NCI-H2107 (cell line): ENCODE data around the gene GOLGA7B.

Experiments
- DNase-seq: peaks from one replicate; lab custom pipeline; 2025; lab: John Stamatoyannopoulos, UW

Gene GOLGA7B

GRCh38 chr10:97868134-97868685 lies 18.6 kb downstream of the GOLGA7B start:
- DNase-seq: no peak

- DNase-seq: peak; percentile 71
Observed at GRCh38 chr10:97869091-97870042, 19.7 kb downstream of the GOLGA7B start.

DNA sequence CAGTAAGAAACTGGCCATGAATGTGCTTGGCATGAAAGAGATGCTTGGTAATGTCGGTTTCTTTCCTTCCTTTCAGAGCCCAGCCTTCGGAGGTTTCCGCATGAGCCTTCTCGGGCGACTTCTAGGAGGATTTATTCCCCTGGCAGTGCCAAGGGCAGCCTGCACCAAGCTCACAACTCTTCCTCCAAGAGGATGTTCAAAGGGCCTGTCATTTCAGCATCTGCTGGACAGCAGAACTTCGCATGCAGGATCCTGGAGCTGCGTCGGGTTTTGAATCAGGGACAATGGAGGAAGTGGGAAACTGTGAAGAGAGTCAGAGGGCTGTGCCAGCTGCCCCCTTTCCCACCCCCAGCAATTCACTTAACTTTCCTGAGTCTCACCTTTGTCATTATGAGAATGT lies 21.3 kb downstream of the GOLGA7B start:
- no peak for DNase-seq

GRCh38 chr10:97873569-97873968 lies 23.9 kb downstream of the GOLGA7B start:
- DNase-seq: no peak

- DNase-seq: no peak
Observed at GRCh38 chr10:97874332-97874731, 24.7 kb downstream of the GOLGA7B start.

DNA sequence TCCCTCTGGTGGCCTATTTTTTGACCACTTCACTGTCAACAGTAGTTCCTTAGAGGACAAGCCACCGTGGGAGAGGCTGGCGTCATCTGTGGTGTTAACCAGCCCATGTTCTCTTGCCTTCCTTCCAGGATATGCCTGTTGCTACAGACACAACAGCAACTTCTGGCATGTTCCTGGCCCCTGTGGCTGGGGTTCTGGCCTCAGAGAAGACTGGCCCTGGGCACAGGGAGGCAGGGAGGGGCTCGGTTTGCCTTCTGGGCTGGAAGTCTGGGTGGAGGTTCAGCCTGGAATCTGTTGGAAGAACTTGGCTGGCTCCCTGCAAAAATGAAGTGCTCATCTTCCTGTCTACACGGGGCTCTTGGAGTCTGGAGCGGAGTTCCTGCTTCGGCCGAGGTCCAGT lies 25.7 kb downstream of the GOLGA7B start:
- DNase-seq: no peak

- no peak for DNase-seq
Observed at GRCh38 chr10:97876402-97876801, 26.8 kb downstream of the GOLGA7B start.

DNA sequence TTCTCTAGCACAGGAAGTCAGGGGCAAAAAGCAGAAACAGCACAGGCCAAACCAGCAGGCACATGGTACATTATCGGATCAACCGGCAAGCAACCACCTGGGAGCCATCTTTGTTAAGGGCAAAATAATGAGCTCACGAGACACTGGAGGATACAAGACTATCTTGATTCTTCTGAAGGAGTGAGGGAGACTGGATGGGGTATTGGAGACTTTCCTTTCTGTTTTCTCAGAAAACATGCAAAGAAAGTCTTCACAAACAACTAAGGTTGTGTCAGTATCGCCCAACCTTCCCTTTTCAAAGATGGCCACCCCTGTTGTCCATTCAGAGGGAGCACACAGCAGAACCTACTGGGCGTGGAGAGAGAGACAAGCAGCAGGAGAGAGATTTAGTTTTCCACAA lies 29.6 kb downstream of the GOLGA7B start:
- DNase-seq: no peak

DNA sequence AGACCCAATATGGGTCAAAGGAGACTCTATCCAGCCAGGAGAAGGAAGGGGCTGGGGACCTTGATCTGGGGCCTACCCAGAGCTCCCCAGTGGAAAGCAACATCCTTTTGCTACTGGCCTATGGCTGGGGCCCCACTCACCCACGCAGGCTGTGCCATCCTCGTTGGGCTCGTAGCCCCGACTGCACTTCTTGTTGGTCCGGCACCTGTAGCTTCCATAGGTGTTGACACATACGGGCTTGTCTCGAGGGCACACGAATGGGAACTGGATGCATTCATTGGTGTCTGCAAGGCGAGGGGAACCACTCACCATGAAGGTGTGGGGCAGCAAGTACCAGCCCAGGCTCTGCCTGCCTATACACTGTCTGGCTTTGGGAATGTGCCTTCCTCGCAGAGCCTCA lies 30.5 kb downstream of the GOLGA7B start:
- DNase-seq: no peak

- no peak for DNase-seq
Observed at GRCh38 chr10:97882142-97883091, 32.8 kb downstream of the GOLGA7B start.

DNA sequence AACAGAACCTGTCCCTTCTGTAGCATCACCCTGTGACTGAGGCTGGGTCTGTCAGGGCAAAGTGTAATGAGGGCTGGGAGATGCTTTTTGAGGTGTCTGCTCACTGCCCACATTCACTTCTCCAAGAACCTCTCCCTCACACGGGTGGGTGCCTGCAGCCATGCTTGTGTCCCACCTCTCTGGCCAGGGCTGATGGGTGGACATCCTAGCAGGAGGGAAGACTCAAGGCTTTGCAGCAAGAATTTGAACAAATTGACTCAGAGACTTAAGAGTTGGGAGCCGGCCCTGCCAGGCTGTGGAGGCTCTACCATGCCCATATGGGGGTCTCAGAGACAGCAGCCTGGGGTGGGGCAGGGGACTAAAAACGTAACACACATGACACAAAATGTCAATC lies 33.4 kb downstream of the GOLGA7B start:
- DNase-seq: no peak

- no peak for DNase-seq
Observed at GRCh38 chr10:97886286-97886685, 36.6 kb downstream of the GOLGA7B start.

- no peak for DNase-seq
Observed at GRCh38 chr10:97887399-97887798, 37.8 kb downstream of the GOLGA7B start.

DNA sequence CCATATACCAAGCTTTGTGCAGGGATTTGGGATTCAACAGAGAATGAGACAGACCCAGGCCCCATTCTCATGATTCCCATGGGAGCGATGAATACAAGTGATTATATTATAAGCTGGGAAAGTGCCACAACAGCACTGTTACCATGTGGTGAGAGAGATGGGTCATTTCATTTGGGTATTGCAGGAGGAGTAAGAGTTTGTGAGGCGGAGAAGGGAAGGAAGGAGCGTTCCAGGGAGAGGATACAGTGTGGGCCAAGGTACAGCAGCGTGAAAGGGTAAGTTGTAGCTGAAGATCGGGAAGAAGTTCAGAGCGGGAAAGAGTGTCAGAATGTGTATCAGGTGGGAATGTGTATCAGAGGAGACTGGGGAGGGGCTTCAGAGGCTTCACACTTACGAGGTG lies 38.5 kb downstream of the GOLGA7B start:
- DNase-seq: no peak

DNA sequence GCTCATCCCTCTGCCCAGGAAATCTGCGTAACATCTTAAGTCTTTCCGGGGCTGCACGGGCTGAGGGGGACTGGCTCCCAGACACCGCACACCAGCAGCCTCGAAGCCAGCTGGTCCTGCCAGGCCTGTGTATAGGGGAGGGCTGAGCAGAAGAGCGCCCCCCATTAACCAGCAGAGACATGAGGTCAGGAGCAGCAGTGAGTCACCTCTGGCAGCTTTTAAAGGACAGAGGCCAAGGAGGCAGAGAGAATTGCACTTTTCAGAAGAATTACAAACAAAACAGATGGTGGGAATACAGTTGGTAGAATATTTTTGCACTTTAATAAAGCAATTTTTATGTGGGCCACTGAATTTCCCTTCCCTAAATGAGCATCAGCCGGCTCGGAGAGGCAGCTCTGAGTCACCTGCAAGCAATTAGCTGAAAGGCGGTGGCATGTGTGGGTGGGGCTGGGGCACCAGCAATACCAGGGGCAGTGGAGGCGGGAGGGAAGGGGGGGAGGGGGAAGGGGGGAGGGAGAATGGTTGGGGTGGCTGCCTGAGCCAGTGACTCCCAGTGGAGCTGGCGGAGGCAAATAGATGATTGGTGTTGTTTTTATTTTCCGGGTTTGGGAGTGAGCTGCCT lies 39.1 kb downstream of the GOLGA7B start:
- peak; percentile 53 for DNase-seq

DNA sequence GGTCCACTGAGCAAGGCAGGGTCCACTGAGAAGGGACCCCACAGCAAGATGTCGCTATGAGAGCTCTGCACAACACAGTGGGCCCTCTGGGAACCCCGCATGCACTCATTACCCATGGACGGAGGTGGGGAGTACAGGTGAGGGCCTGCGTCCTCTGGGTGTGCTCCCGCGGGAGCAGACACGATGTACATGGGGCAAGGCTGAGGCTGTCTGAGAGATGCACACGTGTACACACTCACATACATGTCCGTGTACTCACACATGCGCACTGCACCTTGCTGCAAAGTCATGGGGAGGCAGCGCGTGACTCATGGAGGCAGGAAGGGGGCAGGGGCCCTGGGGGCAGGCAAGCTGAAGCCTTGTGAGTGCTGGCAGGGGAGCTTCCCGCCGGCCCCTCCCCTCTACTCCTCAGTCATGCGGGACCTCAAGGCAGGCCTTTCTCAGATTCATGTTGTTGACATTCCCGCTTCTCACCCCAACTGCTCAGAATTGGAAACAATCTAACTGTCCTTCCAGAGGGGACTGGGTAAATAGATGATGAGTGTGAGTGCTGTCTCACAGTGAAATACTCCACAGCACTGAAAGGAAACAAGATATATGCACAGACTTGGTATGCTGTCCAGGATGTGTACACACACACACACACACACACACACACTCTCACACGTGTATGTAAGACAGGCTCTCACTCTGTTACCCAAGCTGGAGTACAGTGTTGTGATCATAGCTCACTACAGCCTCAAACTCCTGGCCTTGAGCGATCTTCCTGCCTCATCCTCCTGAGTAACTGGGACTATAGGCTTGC lies 40.0 kb downstream of the GOLGA7B start:
- DNase-seq: no peak

GRCh38 chr10:97891497-97892167 lies 42.0 kb downstream of the GOLGA7B start:
- no peak for DNase-seq

DNA sequence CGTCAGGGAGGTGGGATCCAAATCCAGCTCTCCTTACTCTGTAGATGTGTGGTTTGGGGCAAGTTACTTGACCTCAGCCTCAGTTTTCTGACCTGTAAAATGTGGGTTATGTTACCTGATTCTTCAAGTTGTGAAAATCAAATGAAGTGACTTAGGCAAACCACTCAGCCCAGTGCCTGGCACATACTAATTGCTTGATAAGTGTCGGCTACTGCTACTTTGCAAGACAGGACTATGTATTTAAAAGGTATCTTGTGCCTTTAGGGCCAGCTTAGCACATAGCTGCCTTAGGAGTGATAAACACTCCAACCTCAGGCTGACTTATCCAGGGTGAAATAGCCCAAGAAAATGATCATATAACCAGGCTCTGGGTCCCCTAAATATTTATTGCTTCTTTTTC lies 42.9 kb downstream of the GOLGA7B start:
- no peak for DNase-seq

DNA sequence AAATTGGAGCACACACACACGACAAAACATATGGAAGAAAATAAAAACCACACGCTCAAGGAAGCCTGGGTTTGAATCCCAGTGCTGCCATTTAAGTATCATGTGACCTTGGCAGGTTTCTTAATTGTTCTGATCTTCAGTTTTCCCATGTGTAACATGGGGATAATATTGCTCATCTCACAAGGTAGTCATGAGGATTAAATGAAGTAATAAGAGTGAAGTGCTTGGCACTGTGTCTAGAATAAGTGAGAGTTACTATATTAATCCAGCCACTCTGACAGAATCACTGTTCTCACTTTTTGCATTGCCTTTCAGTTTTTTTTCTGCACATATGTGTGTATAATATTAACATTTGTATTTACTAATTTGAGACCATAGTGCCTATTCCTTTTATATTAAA lies 43.3 kb downstream of the GOLGA7B start:
- DNase-seq: no peak

DNA sequence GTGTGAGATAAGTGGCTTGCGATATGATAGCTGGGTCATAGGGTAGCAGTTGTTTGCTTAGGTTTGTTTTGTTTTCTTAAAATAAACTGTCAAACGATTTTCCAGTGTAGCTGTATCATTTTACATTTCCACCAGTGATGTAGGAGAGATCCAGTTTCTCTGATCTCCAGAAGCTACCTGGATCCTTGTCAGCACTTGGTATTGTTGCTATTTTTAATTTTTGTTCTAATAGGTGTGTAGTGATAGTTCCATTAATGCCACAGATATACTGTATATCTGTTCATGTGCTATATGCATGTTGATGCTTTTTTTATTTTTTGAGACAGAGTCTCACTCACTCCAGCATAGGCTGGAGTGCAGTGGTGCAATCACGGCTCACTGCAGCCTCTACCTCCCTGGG lies 44.4 kb downstream of the GOLGA7B start:
- no peak for DNase-seq

DNA sequence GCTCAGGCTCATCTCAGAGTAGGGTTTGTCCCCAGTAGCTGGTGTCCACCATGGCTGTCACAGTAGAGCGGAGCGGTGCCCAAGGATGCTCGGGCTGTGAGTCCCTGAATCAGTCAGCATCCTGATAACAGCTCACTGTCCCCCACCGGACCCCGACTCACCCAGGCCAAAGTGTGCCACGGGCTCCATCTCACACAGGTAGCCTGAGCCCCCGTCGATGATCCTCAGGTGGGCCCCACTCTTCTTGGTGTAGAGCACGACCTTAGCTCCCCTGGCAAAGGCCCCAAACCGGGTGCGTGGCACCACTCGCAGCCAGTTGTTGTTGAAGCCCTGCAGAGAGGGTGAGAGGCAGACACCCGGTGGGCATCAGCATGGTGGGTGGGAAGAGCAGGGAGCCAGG lies 45.4 kb downstream of the GOLGA7B start:
- no peak for DNase-seq
